GM19397 (cell line): ENCODE data around the gene AQP5.

Source experiments
- ATAC-seq: cut with Tn5 transposase; IDR thresholded peaks from one replicate; pipeline ENCODE4 v1.9.1; 2021; ENCODE audit warnings: mild to moderate bottlenecking, moderate library complexity; ENCODE audit not compliant: unreplicated experiment

The AQP5 gene

DNA sequence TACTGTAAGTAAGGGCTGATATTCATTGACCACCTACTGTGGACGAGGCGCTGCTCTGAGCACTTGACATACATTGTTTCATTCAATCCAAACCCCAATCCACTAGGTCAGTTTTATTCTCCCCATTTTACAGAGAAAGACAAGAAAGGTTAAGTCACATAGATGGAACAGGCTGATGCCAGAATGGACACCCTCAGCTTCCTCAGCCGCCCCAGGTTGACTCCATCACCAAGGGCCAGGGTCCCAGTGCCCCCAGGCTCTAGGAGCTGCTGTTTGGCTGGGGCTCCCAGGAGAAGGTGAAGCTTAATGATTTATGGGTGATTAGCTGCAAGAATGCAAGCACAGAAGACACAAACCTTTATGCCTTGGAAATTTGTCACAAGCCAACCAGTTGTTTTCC lies 11.8 kb upstream of the AQP5 start:
- ATAC-seq = no peak

DNA sequence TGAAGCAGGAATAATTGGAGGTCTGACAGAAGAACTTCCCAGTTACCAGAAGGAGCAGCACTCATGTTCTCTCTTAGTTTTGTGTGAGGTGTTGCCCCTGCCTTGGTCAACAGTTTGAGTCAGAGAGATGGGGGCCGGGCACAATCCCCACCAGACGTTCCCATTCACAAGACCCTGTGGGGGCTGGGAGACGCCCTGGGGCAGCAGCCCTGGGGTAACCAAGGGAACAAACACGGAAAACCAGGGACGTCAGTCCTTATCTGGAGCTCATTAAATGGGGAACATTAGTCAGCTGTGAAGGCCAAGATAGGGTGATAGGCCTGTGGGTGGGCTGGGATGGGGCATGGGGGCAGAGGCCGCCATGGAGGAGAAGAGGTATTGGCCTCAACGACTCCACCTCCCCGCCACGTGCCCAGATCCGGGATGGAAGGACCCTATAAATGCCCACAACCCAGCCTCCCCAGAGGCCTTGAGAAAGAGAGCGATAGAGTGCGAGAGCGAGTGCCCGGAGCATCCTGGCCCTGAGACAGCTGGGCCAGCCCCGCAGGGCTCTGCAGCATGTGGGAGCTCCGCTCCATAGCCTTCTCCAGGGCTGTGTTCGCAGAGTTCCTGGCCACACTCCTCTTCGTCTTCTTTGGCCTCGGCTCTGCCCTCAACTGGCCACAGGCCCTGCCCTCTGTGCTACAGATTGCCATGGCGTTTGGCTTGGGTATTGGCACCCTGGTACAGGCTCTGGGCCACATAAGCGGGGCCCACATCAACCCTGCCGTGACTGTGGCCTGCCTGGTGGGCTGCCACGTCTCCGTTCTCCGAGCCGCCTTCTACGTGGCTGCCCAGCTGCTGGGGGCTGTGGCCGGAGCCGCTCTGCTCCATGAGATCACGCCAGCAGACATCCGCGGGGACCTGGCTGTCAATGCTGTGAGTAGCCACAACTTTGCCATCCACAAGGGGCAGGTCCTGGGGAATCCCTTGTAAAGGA lies 11.1 kb upstream of the AQP5 start, which contains the start of gene AQP2:
TSS of gene AQP2 (plus strand) at position 465 of the 979 bp plus-strand sequence. CDS start at position 559, 94 bp downstream.
- ATAC-seq = no peak

DNA sequence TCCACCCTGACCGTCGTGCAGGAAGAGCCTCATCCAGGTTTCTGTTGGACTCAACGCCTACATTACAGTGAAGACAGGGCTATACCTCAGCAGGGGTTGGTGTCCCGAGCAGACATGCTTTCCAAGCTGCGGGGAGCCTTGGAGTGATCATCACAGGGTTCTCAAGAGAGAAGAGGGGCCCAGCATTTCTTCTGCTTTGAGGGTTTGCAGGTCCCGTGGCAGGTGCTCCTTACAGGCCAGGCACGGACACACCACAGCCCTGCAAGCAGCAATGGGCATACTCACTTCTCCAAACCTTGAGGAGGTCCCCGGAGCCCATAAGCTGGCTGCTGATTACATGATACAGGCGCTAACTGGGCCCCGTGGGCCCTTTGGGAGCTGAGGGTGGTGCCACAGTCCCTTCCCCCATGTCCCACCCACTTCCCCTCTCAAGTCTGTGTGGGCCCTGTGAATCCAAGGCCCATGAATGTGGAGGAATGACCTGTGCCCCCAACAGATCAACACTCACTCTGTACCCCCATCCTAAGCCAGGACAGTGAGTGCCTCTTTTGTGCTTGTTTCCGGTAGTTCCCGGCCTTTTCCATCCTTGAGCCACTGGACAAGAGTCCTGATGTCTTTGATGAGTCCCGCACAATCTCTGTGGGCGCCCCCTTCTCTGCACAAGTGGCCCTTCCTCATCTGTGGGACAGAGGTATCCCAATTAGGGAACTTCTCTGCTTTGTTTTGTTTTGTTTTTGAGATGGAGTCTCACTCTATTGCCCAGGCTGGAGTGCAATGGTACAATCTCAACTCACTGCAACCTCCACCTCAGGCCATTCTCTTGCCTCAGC lies 10.0 kb upstream of the AQP5 start:
- no peak for ATAC-seq

DNA sequence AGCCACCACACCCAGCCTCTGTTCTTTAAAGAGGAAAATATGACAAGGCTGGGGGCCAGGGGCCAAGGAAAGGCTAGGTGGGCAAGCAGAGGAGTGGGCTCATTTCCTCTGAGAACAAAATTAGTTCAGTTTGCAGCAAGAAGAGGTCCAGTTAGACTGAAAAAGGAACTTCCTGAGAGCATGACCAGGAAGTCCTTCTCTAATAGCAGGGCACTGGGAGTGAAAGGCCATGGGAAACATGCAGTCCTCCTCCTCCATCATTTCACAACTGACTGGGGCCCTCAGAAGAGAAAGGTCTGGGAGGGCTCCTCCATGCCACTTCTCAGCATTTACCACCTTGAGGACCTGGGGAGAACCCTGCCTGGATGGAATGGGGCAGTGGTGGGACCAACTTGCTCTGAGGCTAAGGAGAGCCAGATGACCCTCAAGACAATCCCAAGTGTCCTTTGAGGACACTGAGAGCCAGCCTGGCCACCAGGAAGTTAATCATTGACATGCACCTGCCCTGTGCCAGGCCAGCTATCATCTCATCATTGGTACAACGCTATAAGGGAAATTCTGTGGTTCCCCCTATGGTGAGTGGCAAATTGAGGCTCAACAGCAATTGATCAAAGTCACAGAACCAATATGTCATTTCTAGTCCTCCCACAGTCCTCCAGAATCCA lies 9.1 kb upstream of the AQP5 start:
- no peak for ATAC-seq

DNA sequence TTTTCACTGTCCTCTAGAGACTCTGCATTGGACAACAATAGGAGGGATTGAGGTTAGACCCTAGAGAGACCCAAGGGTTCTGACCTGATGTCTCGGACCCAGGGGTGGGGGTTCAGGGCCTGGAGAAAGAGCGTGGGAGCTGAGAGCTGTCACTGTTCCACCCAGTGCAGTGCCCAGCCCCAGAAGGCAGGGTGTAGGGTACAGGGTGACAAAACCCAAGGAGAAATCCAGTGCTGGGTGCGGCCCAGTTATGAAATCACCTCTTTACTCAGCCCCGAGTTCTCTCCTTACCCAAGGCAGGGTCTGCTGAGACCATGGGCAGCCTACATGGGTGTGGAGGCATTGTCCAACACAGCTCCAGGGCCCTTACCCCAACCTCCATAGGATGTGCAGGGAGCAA lies 8.5 kb upstream of the AQP5 start:
- ATAC-seq = no peak

DNA sequence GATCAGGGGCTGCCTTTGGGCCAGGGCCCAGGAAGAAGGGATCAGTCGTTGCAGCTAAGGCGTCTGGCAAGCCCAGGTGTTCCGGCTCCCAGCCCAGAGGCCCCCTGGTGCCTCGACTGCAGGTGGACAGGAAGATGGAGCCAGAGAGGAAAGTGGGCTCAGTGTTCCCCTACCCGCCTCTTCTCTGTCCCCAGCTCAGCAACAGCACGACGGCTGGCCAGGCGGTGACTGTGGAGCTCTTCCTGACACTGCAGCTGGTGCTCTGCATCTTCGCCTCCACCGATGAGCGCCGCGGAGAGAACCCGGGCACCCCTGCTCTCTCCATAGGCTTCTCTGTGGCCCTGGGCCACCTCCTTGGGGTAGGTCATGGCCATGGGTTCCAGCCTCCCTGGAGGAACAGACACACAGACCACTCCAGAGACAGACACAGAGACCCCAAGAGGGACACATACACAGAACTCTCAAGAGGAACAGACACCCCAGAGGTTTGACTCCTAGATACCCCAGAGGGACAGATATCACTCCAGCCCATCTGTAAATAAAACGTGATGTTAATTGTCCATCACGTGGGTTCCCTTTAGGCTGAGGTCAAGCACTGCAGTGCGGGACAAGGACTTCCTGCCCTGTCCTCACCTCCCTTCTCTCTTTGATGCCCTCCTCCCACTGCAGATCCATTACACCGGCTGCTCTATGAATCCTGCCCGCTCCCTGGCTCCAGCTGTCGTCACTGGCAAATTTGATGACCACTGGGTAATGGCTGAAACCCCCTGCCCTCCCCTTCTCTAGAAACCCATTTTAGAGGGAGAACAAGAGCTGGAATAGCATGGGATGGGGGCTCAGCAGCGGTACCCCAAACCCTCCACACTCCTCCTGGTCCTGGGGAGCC lies 7.5 kb upstream of the AQP5 start:
- ATAC-seq = no peak

DNA sequence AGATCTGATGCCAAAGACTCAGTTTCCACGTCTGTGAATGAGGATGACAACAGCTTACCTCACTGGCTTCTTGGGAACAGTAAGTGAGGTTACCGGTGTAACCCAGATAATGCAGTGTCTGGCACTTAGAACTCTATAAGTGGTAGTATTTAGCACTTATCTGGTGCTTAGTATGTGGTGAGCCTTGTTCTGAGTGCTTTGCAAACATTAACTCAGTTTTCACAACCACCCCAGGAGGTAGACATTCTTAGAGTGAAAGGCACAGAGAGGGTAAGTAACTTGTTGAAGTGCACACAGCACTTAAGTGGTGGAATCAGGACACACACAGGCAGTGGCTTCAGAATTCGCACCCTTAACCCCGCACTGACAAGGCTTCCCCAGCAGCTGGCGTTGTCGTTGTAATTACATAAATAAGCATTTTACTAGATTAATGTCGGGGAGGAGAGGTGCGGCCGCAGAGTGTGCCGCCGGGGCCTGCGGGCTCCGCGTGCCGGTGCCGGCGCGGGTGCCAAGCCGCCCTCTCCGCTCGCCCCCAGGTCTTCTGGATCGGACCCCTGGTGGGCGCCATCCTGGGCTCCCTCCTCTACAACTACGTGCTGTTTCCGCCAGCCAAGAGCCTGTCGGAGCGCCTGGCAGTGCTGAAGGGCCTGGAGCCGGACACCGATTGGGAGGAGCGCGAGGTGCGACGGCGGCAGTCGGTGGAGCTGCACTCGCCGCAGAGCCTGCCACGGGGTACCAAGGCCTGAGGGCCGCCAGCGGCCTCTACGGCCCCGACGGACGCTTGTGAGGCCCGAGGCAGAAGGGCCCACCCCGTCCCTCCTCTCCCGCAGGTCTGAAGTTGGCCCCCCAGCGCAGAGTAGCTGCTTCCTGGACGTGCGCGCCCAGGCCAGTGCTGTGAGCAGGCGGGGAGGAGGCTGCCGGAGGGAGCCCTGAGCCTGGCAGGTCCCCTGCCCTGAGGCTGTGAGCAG lies 6.5 kb upstream of the AQP5 start:
- ATAC-seq = no peak

DNA sequence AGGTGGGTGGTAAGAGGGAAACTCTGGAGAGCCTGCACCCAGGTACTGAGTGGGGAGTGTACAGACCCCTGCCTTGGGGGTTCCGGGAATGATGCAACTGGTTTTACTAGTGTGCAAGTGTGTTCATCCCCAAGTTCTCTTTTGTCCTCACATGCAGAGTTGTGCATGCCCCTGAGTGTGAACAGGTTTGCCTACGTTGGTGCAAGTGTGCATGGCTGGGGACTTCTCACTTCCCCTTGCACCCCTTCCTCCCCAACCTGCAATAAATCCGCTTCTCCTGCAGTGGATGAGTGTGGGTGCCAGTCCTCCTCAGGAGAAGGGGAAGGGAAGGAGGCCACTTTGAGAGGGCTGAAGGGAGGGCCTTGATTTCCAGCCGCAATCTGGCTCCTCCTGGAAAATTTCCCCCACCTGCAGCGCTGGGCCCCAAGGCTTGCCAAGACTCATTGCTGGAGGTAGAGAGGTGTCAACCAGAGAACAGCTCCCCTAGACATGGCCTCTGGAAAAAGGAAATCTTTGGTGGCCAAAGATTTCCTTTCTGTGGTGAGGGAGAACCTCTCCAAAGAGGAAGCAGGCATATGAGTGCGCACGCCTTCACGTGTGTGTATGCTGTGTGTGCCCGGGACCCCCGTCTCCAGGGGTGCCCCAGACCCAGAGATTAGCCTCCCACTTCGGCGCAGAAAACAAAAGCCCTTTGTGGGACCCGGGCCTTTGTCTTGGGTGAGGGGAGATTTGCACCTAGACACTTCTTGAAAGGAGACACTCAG lies 5.6 kb upstream of the AQP5 start:
- ATAC-seq = no peak

DNA sequence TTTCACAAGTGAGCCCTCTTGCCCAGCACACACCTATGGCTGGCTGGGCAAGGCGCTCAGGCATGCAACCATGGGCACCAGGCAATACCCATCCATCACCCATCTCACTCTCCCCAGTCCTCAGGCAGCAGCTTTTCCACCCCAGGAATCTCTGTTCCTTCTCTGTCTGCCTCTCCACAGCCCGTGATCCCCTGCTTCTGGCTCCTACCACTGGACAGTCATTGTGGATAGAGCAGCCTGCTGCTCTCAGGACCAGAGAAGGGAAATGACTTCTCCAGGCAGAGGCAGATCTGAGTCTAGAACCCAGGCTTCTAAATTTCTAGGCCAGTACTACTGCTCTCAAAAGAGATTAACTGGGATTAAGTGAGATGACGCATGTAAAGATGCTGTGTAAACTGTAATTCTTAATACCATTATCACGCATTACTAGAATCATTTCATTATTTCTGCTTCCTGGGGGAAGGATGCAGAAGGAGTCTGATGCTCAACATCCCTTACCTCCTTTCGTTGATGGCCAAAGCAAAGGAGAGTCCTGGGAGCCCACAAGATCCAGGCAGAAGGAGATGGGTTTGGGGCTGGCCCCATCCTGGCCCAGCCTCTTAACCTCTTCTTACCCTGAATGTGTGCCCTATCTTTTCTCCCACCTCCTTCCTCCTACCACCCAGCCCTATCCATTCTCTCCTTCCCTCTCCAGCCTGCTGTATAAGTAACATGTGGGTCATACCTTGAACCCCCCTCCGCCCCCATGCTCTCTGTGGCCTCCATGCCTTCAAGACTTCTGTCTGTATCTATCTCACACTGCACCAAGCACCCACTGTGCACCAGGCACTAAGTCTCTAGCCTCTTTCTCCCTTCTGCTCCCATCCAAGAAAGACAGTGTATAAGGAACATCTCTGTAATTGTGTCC lies 4.8 kb upstream of the AQP5 start:
- ATAC-seq = no peak

DNA sequence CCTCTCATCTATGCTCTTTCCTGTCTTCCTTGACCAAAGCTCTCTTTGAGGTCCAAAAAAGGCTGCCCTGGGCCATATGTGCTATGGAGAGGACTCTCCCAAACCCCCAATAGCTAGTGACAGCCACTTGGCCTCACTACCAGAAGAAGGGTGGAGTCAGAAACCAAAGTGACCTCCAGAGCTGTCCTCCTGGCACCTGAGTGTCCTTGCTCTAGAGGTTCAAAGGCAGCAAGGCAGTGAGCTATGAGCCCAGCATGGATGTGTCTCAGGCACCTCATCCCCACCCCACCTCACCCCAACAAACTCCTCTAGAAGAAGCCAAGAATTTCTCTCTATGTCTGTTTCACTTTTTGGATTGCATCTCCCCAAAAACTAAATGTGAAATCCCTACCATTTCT lies 4.1 kb upstream of the AQP5 start:
- no peak for ATAC-seq

DNA sequence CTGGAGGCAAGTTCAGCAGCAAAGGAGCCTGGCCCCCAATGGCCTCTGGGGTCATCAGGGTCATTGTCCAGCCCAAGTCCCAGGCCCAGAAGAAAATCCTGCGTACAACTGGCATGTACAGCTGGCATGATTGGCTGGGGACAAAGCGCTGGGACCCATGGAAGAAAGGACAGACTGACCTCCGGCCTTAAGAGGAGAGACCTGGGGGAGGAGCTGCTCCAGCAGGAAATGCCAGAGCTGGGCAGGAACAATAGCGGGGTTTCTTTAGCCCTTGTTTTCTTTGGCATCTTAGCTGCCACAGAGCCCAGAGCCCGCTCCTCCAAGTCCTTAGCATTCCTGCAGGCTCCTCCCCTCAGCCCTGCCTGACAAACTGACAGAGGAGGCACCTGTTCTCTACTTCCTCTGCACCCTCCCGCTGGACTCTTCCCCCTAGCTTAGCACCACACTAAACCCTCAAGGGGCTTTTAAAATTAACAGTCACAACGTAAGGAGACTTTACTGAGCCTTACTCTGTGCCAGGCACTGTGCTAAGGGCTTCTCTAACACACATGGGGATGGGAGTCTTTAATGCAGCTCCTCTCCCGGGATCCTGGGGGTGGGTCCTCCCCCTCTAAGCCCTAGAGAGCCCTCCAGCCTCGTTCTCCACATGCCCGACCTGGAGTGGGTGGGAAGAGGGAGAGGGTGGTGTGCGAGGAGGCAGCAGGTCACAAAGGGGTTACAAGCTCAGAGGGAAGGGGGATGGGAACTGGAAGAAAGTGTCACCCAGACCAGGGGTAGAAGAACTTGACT lies 1.8 kb upstream of the AQP5 start:
- ATAC-seq = no peak

DNA sequence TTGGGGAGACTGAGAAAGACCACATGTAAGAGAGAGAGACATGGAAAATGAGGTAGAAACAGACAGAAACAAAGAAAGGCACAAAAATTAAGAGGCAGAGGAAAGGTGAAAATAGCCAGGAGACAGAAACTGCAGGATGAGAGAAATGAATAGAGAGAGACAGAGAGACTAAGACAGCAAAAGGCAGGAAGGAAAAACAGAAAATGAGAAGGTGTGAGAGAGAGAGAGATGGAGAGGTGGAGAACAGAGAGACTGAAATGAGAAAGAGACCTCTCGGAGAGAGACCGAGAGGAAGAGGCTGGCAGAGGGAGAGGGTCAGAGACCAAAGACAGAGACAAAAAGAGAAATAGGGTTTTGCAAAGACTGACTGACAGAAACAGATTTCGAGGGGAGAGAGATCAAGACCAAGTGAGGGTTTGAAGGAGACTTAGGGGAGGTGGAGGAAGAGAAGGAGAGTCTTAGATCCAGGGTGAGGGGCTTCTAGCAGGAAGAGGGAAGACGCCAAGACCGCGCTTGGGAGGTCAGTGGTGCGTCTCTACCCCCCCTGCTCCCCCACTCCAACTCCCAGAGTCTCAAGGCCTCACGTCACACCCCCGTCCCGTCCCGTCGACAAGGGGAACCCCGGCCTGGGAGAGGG lies 1.1 kb upstream of the AQP5 start:
- ATAC-seq = no peak

DNA sequence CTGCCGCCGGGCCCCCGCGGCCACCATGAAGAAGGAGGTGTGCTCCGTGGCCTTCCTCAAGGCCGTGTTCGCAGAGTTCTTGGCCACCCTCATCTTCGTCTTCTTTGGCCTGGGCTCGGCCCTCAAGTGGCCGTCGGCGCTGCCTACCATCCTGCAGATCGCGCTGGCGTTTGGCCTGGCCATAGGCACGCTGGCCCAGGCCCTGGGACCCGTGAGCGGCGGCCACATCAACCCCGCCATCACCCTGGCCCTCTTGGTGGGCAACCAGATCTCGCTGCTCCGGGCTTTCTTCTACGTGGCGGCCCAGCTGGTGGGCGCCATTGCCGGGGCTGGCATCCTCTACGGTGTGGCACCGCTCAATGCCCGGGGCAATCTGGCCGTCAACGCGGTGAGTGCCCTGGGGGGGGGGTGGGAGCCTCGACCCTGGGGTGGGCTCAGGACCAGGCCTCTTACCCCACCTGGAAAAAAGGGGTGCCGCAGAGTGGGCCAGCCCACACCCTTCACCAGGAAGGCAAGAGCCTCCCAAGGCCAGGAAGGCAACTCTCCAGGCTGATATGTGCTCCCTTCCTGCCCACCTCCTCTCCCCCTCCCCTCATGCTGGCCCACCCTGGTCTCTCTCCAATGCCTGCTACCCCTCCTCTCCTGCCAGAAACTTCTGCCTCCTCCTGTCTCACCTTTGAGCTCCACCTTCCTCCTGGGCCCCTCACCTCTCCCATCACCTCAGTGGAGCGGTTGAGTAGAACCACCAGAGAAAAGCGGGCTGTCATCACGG lies 507 bp downstream of the AQP5 start:
- ATAC-seq = no peak

DNA sequence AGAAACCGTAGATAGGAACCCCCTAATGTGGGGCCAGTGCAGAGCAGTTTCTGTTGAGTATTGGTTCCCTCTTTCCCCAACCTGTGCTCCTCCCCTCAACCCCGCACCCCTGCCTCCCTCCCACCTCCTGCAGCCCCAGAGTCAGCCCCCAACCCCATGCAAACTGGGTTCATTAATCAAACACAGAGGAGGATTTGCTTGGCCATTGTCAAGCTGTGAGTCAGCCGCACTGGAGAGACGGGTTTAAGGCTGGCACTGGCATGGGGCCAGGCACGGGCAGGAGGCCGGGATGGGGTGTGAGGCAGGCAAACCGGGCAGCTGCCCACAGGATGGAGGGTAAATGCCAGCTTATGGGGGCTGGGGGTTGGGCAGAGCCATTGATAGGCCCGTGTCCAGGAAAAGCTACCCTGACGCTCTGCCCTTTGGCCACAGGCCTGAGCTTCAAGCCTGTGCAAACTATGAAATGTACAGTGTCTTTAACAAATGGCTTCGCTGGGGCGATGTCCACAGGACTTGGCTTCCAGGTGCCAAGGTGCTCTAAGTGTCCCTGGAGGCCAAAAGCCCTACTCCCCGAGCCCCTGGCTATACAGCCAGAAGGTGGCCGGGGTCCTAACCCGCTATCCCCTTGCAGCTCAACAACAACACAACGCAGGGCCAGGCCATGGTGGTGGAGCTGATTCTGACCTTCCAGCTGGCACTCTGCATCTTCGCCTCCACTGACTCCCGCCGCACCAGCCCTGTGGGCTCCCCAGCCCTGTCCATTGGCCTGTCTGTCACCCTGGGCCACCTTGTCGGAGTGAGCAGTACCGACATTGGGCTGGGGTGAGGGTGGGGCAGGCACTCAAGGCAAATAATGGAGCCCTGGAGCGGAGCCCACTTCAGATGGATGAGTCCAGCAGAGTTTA lies 1.4 kb downstream of the AQP5 start:
- ATAC-seq = no peak
